GM12875 (cell line): ENCODE data around the gene PDE4D.

Source experiments
- H3K4me3 ChIP-seq: one replicate; pipeline ENCODE4 v1.5.1; 2011; ENCODE audit warnings: low read depth, low read length, control low read depth
- TF ChIP-seq, protein P1 (sequence below): IDR thresholded peaks from 2 replicates; pipeline ENCODE4 v1.5.1; 2011; ENCODE audit warnings: low read depth, mild to moderate bottlenecking, control low read depth, inconsistent platforms, low read length, moderate library complexity, borderline replicate concordance; ENCODE audit not compliant: insufficient read depth

PDE4D gene

DNA sequence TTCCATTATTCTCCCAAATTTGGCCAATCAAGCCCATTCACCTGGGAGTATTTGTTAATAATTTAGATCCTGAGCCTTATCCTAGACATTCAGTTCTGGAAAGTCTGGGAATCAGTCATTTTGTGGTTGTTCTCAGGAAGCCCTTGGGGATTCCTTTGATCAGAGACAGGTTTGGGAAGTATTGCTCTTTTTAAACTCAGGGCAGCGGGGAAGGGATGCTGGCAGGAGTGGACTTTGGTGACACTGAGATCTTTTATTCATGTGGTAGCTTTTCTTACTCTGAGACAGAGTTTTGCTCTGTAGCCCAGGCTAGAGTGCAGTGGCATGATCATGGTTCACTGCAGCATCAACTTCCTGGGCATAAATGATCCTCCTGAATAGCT, 723.8 kb downstream of the PDE4D start:
- no peak overlapping the region for H3K4me3 ChIP-seq
- TF ChIP-seq, protein P1, sequence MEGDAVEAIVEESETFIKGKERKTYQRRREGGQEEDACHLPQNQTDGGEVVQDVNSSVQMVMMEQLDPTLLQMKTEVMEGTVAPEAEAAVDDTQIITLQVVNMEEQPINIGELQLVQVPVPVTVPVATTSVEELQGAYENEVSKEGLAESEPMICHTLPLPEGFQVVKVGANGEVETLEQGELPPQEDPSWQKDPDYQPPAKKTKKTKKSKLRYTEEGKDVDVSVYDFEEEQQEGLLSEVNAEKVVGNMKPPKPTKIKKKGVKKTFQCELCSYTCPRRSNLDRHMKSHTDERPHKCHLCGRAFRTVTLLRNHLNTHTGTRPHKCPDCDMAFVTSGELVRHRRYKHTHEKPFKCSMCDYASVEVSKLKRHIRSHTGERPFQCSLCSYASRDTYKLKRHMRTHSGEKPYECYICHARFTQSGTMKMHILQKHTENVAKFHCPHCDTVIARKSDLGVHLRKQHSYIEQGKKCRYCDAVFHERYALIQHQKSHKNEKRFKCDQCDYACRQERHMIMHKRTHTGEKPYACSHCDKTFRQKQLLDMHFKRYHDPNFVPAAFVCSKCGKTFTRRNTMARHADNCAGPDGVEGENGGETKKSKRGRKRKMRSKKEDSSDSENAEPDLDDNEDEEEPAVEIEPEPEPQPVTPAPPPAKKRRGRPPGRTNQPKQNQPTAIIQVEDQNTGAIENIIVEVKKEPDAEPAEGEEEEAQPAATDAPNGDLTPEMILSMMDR: no peak

DNA sequence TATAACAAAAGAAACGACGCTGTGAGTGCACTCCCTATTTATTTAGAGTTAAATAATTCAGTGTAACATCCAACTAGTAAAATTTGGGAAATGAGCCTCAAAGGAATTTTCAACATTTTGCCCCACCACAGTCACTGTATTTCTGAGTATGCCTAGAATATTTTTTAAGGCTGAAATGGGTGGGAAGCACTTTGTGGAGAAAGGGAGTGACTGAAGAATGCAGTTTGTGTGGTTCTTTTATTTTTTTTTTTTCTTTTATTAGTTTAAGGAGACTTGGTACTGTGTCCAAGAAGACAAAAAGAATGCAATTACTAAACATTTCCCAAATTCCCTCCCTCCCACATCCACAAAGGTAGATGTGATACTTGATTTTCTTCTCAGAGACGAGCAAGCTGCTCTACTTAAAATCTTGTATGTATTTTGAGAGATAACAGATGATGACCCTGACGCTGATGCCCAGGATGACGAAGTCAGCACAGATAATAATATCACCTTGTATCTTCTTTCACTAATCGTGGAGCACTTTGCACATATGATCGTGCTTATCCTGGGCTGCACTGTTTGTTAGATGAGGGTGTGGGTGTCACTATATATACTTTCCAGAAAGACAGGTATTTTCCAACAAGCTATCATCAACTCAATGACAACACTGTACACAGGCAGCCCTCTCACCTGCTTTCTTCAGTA, 724.3 kb downstream of the PDE4D start:
- TF ChIP-seq, protein P1: no peak
- H3K4me3 ChIP-seq: no peak overlapping the region

GRCh38 chr5:59168067-59168466, 725.5 kb downstream of the PDE4D start:
- TF ChIP-seq, protein P1: no peak
- no peak overlapping the region for H3K4me3 ChIP-seq

- H3K4me3 ChIP-seq: no peak overlapping the region
- TF ChIP-seq, protein P1: no peak
Observed at GRCh38 chr5:59164041-59164830, 729.3 kb downstream of the PDE4D start.

DNA sequence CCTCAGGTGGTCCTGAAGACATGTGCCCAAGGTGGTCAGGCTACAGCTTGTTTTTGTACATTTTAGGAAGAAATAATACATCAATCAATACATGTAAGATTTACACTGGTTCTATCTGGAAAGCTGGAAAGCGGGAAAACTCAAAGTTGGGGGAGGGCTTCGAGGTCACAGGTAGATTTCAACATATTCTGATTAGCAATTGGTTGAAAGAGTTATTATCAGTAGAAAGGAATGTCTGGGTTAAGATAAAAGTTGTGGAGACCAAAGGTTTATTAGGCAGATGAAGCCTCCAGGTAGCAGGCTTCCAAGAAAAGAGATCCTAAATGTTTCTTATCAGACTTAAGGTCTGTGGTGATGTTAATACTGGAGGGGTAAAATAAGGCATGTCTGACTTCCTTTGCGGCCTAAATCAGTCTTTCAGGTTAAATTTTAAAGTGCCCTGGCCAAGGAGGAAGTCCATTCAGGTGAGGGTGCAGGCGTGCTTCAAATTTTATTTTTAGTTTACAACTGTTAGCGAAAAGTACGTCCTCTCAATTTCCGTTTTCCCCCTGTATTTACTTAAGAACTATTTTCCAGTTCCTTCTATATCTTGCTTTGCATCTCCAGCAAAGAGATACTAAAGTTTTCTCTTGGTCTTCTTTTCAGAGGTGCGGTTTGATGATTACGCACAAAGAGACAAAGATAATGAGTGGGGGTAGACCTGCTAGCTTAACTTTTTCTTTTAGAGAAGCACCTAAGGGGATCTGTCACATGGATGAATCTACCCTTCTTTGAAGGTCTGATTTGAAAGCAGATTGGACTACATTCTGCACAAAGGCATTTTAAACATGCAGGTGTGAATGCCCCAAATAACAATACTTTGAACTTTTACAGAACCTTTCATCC, 732.1 kb downstream of the PDE4D start:
- TF ChIP-seq, protein P1: no peak

GRCh38 chr5:59158637-59159391, 734.7 kb downstream of the PDE4D start:
- TF ChIP-seq, protein P1: no peak
- no peak overlapping the region for H3K4me3 ChIP-seq

More for the DNA sequence above, 732.1 kb downstream of the PDE4D start:
- no peak overlapping the region for H3K4me3 ChIP-seq
